Measurements from ENCODE around the gene VTI1B.
"Not testable (repeated sequence)": the region's sequence is repeated elsewhere in the genome, so short reads cannot be mapped to it uniquely, and the experiment has no call there.

Gene VTI1B

GRCh38 chr14:67638642-67639041 lies 35.8 kb downstream of the VTI1B start:
- Histone ChIP-seq H3K9me3 (ENCODE audit: control insufficient read depth in 1 of 2, low read length in 2 of 2) (no peaks in the 10 kb centered on the region), H3K9ac (ENCODE audit: low read depth in 1 of 2, low read length in 2 of 2) (no peak overlapping the region), H3K4me3 (ENCODE audit: low read depth in 1 of 2, low read length in 2 of 2) (no peak overlapping the region), H3K27ac (ENCODE audit: low read depth, low read length) (no peak overlapping the region), H3K4me1 (ENCODE audit: control insufficient read depth in 1 of 2, insufficient read depth in 2 of 2, low read length in 2 of 2) (peaks cover 6 to 19% of the 10 kb centered on the region in 2 donors), H3K27me3 (ENCODE audit: control insufficient read depth in 1 of 2, insufficient read depth in 2 of 2, low read length in 2 of 2) (no peaks in the 10 kb centered on the region), H3K36me3 (ENCODE audit: control insufficient read depth in 1 of 2, insufficient read depth in 2 of 2, low read length in 2 of 2) (no peaks in the 10 kb centered on the region)

DNA sequence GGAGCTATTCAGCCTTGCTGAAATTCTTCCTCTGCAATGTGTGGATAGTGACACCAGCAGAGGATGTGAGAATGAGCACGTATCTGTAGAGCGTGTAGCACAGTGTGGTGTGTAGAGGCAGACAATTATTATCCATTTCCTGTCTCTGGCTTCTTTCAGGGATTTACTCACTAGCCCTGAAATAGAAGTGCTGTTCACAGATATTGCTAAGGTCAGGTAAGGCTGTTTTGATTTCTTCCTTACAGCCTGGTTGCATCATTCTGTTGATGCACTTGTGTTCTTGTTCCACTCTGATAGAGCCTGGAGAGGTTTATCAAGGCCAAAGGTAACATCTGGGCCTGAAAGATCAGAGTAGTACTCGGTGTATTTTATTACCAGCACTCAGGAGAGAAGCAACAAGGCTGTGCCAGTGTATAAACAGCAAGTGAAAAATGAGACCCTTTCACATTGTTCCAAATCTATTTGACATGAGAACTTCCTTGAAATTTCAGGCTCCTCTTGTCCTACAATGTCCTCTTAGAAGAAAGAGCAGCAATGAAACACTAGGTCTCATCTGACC lies 38.0 kb downstream of the VTI1B start:
- H3K27me3 ChIP-seq (ENCODE audit: control insufficient read depth in 1 of 2, insufficient read depth in 2 of 2, low read length in 2 of 2): no peaks in the 10 kb centered on the region
- H3K27ac ChIP-seq (ENCODE audit: low read depth, low read length): no peak overlapping the region
- H3K36me3 ChIP-seq (ENCODE audit: control insufficient read depth in 1 of 2, insufficient read depth in 2 of 2, low read length in 2 of 2): no peaks in the 10 kb centered on the region
- no peak overlapping the region for H3K4me3 ChIP-seq (ENCODE audit: low read depth in 1 of 2, low read length in 2 of 2)
- peak overlapping the region in 1 of 2 donors; percentile 27 for H3K9ac ChIP-seq (ENCODE audit: low read depth in 1 of 2, low read length in 2 of 2)
- H3K4me1 ChIP-seq (ENCODE audit: control insufficient read depth in 1 of 2, insufficient read depth in 2 of 2, low read length in 2 of 2): peaks cover 0 to 9% of the 10 kb centered on the region in 2 donors
- no peaks in the 10 kb centered on the region for H3K9me3 ChIP-seq (ENCODE audit: control insufficient read depth in 1 of 2, low read length in 2 of 2)

GRCh38 chr14:67633451-67634147 lies 40.8 kb downstream of the VTI1B start:
- Histone ChIP-seq H3K4me3 (ENCODE audit: low read depth in 1 of 2, low read length in 2 of 2) (no peak overlapping the region), H3K9ac (ENCODE audit: low read depth in 1 of 2, low read length in 2 of 2) (no peak overlapping the region), H3K36me3 (ENCODE audit: control insufficient read depth in 1 of 2, insufficient read depth in 2 of 2, low read length in 2 of 2) (no peaks in the 10 kb centered on the region)

DNA sequence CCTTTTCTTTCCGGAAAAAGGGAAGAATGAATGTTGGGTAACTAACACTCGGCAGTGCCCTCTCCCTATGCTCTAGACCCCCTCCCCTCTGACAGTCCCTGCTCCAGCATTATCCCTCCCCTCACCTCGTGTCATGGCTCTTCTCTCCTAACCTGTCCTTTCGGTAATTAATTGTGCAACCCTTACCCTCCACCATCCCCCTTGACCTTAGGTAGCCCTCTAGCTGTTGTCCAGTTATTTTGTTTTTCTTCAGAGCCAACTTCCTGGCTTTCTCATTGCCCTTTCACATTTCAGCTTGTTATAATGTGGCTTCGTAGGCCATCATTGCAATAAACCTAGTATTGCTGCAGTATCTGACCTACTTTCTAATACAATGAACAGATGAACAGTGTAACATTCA lies 43.5 kb downstream of the VTI1B start:
- no peak overlapping the region for H3K4me3 ChIP-seq (ENCODE audit: low read depth in 1 of 2, low read length in 2 of 2)
- H3K9me3 ChIP-seq (ENCODE audit: control insufficient read depth in 1 of 2, low read length in 2 of 2): no peaks in the 10 kb centered on the region

More at GRCh38 chr14:67633451-67634147, 40.8 kb downstream of the VTI1B start:
- no peak overlapping the region for H3K27ac ChIP-seq (ENCODE audit: low read depth, low read length)
- no peaks in the 10 kb centered on the region for H3K27me3 ChIP-seq (ENCODE audit: control insufficient read depth in 1 of 2, insufficient read depth in 2 of 2, low read length in 2 of 2)
- H3K4me1 ChIP-seq (ENCODE audit: control insufficient read depth in 1 of 2, insufficient read depth in 2 of 2, low read length in 2 of 2): peaks cover 0 to 9% of the 10 kb centered on the region in 2 donors
- no peaks in the 10 kb centered on the region for H3K9me3 ChIP-seq (ENCODE audit: control insufficient read depth in 1 of 2, low read length in 2 of 2)

DNA sequence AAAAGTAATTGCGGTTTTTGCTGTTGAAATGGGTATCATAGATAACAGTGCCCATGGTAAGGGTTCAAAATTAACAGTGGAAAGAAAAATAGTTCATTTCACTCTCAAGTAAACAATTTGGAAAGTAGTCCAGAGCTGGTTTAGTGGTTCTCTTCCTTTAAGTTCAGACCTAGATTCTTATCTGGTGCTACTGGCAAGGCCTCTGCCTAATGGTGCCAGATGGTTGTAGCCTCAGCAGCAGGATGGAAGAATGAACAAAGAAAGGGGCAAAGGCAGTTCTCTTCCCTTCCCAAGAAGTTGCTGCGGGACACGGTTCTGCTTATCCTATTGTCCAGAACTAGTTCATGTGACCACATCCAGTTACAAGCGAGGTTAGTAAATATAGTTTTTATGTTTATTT lies 44.2 kb downstream of the VTI1B start:
- Histone ChIP-seq H3K27ac (ENCODE audit: low read depth, low read length) (no peak overlapping the region), H3K27me3 (ENCODE audit: control insufficient read depth in 1 of 2, insufficient read depth in 2 of 2, low read length in 2 of 2) (no peaks in the 10 kb centered on the region), H3K4me1 (ENCODE audit: control insufficient read depth in 1 of 2, insufficient read depth in 2 of 2, low read length in 2 of 2) (peaks cover 0 to 4% of the 10 kb centered on the region in 2 donors), H3K9me3 (ENCODE audit: control insufficient read depth in 1 of 2, low read length in 2 of 2) (no peaks in the 10 kb centered on the region), H3K9ac (ENCODE audit: low read depth in 1 of 2, low read length in 2 of 2) (no peak overlapping the region), H3K4me3 (ENCODE audit: low read depth in 1 of 2, low read length in 2 of 2) (no peak overlapping the region), H3K36me3 (ENCODE audit: control insufficient read depth in 1 of 2, insufficient read depth in 2 of 2, low read length in 2 of 2) (no peaks in the 10 kb centered on the region)

More for the DNA sequence above, 43.5 kb downstream of the VTI1B start:
- H3K9ac ChIP-seq (ENCODE audit: low read depth in 1 of 2, low read length in 2 of 2): no peak overlapping the region
- no peaks in the 10 kb centered on the region for H3K27me3 ChIP-seq (ENCODE audit: control insufficient read depth in 1 of 2, insufficient read depth in 2 of 2, low read length in 2 of 2)
- H3K4me1 ChIP-seq (ENCODE audit: control insufficient read depth in 1 of 2, insufficient read depth in 2 of 2, low read length in 2 of 2): peaks cover 0 to 5% of the 10 kb centered on the region in 2 donors
- H3K27ac ChIP-seq (ENCODE audit: low read depth, low read length): no peak overlapping the region
- no peaks in the 10 kb centered on the region for H3K36me3 ChIP-seq (ENCODE audit: control insufficient read depth in 1 of 2, insufficient read depth in 2 of 2, low read length in 2 of 2)

DNA sequence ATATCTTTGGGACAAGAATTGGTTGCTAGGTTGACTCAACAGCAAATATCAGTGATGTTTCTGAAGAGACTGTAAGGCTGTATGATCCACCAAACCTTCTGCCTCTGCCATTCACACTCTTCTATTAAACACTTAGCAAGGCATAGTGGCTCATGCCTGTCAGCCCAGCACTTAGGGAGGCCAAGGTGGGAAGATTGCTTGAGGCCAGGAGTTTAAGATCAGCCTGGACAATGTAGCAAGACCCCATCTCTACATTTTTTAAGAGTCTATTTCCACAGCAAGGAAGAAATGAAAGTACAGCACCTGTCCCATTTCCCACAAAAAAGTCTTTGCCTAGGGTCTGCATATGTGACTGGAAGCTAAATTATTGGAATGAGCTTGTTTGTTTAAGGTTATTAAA lies 46.9 kb downstream of the VTI1B start:
- Histone ChIP-seq H3K27ac (ENCODE audit: low read depth, low read length) (no peak overlapping the region), H3K9me3 (ENCODE audit: control insufficient read depth in 1 of 2, low read length in 2 of 2) (no peaks in the 10 kb centered on the region), H3K27me3 (ENCODE audit: control insufficient read depth in 1 of 2, insufficient read depth in 2 of 2, low read length in 2 of 2) (no peaks in the 10 kb centered on the region), H3K4me3 (ENCODE audit: low read depth in 1 of 2, low read length in 2 of 2) (no peak overlapping the region), H3K4me1 (ENCODE audit: control insufficient read depth in 1 of 2, insufficient read depth in 2 of 2, low read length in 2 of 2) (peaks cover 0 to 2% of the 10 kb centered on the region in 2 donors), H3K9ac (ENCODE audit: low read depth in 1 of 2, low read length in 2 of 2) (no peak overlapping the region), H3K36me3 (ENCODE audit: control insufficient read depth in 1 of 2, insufficient read depth in 2 of 2, low read length in 2 of 2) (no peaks in the 10 kb centered on the region)

DNA sequence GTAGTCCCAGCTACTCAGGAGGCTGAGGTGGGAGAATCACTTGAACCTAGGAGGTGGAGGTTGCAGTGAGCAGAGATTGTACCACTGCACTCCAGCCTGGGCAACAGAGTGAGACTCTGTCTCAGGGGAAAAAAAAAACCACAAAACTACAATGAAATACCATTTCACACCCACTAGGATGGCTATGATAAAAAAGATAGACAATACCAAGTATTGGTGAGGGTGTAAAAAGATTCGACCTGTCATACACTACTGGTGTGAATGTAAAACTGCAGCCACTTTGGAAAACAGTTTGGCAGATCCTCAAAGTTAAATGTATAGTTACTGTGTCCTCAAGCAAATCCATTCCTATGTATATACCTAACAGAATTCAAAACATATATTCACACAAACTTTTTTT lies 48.3 kb downstream of the VTI1B start:
- not testable (repeated sequence) for H3K27me3 ChIP-seq (ENCODE audit: control insufficient read depth in 1 of 2, insufficient read depth in 2 of 2, low read length in 2 of 2); H3K27ac ChIP-seq (ENCODE audit: low read depth, low read length); H3K4me3 ChIP-seq (ENCODE audit: low read depth in 1 of 2, low read length in 2 of 2); H3K4me1 ChIP-seq (ENCODE audit: control insufficient read depth in 1 of 2, insufficient read depth in 2 of 2, low read length in 2 of 2); H3K9ac ChIP-seq (ENCODE audit: low read depth in 1 of 2, low read length in 2 of 2); H3K9me3 ChIP-seq (ENCODE audit: control insufficient read depth in 1 of 2, low read length in 2 of 2); H3K36me3 ChIP-seq (ENCODE audit: control insufficient read depth in 1 of 2, insufficient read depth in 2 of 2, low read length in 2 of 2)

GRCh38 chr14:67623114-67623513 lies 51.3 kb downstream of the VTI1B start:
- no peak overlapping the region for H3K4me3 ChIP-seq (ENCODE audit: low read depth in 1 of 2, low read length in 2 of 2)
- H3K27me3 ChIP-seq (ENCODE audit: control insufficient read depth in 1 of 2, insufficient read depth in 2 of 2, low read length in 2 of 2): peaks cover 0 to 8% of the 10 kb centered on the region in 2 donors
- H3K27ac ChIP-seq (ENCODE audit: low read depth, low read length): no peak overlapping the region
- H3K4me1 ChIP-seq (ENCODE audit: control insufficient read depth in 1 of 2, insufficient read depth in 2 of 2, low read length in 2 of 2): peaks cover 12 to 21% of the 10 kb centered on the region in 2 donors
- H3K9ac ChIP-seq (ENCODE audit: low read depth in 1 of 2, low read length in 2 of 2): no peak overlapping the region
- no peaks in the 10 kb centered on the region for H3K9me3 ChIP-seq (ENCODE audit: control insufficient read depth in 1 of 2, low read length in 2 of 2)
- H3K36me3 ChIP-seq (ENCODE audit: control insufficient read depth in 1 of 2, insufficient read depth in 2 of 2, low read length in 2 of 2): no peaks in the 10 kb centered on the region

DNA sequence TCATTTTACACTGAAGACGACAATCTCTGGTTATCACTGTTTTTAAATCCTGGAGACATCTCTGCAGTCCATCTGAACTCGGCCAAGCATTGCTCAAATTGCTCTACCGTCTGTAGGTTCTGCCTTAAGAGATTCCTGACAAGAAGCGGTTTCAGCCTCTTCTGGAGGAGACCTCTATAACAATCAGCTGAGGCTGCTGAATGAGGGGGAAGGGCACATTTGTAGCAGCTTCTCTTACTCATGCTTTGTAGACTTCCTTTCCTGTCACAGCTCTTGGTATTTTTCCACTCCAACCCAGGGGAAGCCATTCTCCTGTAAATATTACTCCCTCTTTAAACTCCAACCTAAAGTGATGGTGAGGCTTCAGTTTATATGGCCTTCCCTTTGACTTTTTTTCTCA lies 51.8 kb downstream of the VTI1B start:
- Histone ChIP-seq H3K4me1 (ENCODE audit: control insufficient read depth in 1 of 2, insufficient read depth in 2 of 2, low read length in 2 of 2) (peaks cover 12 to 21% of the 10 kb centered on the region in 2 donors), H3K9ac (ENCODE audit: low read depth in 1 of 2, low read length in 2 of 2) (no peak overlapping the region), H3K27ac (ENCODE audit: low read depth, low read length) (no peak overlapping the region), H3K9me3 (ENCODE audit: control insufficient read depth in 1 of 2, low read length in 2 of 2) (no peaks in the 10 kb centered on the region), H3K4me3 (ENCODE audit: low read depth in 1 of 2, low read length in 2 of 2) (no peak overlapping the region), H3K36me3 (ENCODE audit: control insufficient read depth in 1 of 2, insufficient read depth in 2 of 2, low read length in 2 of 2) (no peaks in the 10 kb centered on the region), H3K27me3 (ENCODE audit: control insufficient read depth in 1 of 2, insufficient read depth in 2 of 2, low read length in 2 of 2) (peaks cover 0 to 8% of the 10 kb centered on the region in 2 donors)

DNA sequence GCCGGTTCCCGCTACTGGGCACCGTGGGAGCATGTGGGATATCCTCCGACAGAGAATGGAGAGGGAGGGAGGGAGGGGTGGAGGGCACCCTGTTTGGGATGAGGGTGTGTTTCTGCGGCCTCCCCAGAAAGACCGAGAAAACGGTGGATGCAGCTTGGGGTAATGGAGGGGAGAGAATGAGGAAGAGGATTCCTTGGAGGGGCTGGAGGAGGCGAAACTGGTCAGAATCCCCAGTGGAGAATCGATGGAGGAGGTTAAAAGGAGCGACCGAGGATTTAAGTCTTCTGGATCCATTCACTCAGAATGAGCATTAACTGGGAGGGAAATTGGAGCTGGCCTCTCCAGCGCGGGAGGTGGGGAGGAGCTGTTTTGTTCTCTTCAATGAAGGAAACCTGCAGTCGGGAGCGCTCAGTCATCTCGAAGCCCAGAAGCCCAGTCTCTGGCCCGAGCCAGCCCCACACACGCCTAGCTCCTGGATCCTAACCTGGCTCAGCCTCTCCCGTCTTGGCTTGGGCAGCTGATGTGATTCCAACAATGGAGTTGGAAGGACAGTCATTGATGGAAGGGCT lies 54.1 kb downstream of the VTI1B start:
- H3K27ac ChIP-seq (ENCODE audit: low read depth, low read length): no peak overlapping the region
- peaks cover 12 to 21% of the 10 kb centered on the region in 2 donors for H3K4me1 ChIP-seq (ENCODE audit: control insufficient read depth in 1 of 2, insufficient read depth in 2 of 2, low read length in 2 of 2)
- H3K9me3 ChIP-seq (ENCODE audit: control insufficient read depth in 1 of 2, low read length in 2 of 2): no peaks in the 10 kb centered on the region
- H3K9ac ChIP-seq (ENCODE audit: low read depth in 1 of 2, low read length in 2 of 2): peak overlapping the region; percentile 78 to 82
- peaks cover 0 to 8% of the 10 kb centered on the region in 2 donors for H3K27me3 ChIP-seq (ENCODE audit: control insufficient read depth in 1 of 2, insufficient read depth in 2 of 2, low read length in 2 of 2)
- no peaks in the 10 kb centered on the region for H3K36me3 ChIP-seq (ENCODE audit: control insufficient read depth in 1 of 2, insufficient read depth in 2 of 2, low read length in 2 of 2)
- peak overlapping the region; percentile 83 for H3K4me3 ChIP-seq (ENCODE audit: low read depth in 1 of 2, low read length in 2 of 2)

Measured in duodenal mucosa (tissue), 2 donors.